Retina (tissue), 1 donor: ENCODE results near the gene TPRKB.
"Not testable (repeated sequence)": the region's sequence is repeated elsewhere in the genome, so short reads cannot be mapped to it uniquely, and the experiment has no call there.

ENCODE experiments used
- DNase-seq: peaks from one replicate; pipeline ENCODE4 v3.0.0-alpha.2; 2016

The TPRKB gene

DNA sequence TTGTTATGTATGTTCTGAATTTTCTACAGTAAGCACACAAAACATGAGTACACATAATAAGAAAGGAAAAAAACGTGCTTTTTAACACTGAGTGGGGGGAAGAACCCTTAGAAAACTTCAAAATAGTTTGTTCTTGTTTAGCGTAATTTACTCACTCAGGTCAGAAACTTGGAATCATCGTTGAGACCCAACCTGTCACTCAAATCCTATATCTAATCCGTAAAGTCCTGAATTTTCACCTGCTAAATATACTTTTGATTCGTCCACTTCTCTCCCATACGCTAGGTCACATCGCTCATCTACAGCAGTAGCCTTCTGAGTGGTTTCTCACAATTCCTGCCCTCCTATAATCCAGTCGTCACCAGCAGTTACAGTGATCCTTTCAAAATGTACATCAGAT is 767 bp downstream of the TPRKB start:
- no peak for DNase-seq

DNA sequence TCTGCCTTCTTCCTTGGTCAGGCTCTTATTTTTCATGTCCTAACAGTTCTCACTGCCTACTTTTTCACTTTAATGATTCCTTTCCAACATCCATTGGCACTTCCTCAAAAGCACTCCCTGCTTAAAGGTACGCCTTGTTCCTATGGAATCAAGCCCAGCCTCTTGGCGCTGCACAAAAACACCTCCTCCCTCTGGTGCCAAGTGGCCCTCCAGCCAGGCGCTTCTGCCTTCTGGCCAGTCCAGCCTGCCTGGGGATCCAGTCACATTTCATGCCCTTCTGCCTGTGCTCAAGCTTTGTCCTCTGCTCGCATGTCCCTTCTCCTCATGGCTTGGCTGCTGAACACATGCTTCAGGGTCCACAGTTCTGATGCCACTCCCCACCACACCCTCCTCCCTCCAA is 6.3 kb downstream of the TPRKB start:
- no peak for DNase-seq

DNA sequence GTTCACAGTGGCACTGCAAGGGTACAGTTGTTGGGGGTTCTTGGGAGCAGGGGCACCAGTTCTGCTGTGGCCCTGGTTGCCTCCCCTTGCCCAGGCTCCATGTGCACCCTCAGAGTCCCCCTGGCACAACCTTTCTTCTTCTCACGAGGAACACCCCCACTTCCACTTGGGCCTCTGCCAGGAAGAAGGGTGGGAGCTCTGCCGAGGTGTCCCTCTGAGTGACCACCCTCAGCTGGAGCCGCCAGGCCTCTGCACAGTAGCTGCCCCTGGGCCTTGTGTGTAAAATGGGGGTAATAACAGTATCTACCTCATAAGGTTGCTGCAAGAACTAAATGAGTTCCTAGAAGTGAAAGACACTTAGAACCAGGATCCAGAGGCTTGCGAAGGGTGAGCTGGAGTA is 8.4 kb downstream of the TPRKB start:
- no peak for DNase-seq

- DNase-seq: no peak
Measured at GRCh38 chr2:73728043-73728442, 9.1 kb downstream of the TPRKB start.

GRCh38 chr2:73726657-73727056 is 10.5 kb downstream of the TPRKB start:
- DNase-seq: not testable (repeated sequence)

DNA sequence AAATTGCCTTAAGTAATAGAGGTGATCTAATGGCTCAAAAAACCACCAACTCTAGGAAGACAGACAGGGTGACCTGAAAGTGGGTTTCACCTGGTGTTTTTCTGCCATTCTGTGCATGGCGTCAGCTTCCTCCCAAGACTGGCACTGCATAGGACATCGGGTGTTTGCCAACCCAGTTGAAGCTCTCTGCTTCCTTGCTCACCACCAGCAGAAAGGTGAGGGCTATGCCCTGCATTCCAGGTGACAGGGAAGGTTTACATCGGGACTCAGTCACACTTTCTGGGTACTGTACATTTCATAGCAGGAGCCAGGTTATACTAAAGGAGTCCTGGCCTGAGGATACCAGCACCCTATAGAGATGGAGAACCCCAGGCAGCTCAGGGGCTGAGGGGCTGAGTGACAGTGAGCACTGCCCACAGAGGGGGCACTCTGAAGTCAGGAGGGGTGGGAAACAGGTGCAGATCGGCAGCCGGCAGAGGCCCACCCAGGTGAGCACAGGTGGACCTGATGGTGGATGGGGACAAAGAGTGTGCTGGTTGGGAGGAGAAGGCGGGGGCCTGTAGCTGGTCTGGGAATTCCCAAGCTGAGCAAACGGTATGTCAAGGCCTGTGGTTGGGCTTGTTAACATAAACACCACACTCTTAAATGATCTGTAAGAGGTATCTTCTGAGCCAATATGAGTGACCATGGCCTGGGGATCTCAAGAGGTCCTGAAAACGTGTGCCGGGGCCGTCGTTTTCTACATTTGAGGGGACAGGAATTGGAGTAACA is 18.1 kb downstream of the TPRKB start:
- no peak for DNase-seq

GRCh38 chr2:73718421-73718820 is 18.7 kb downstream of the TPRKB start:
- no peak for DNase-seq

GRCh38 chr2:73717695-73718094 is 19.4 kb downstream of the TPRKB start:
- not testable (repeated sequence) for DNase-seq

GRCh38 chr2:73717251-73717606 is 19.9 kb downstream of the TPRKB start:
- no peak for DNase-seq

DNA sequence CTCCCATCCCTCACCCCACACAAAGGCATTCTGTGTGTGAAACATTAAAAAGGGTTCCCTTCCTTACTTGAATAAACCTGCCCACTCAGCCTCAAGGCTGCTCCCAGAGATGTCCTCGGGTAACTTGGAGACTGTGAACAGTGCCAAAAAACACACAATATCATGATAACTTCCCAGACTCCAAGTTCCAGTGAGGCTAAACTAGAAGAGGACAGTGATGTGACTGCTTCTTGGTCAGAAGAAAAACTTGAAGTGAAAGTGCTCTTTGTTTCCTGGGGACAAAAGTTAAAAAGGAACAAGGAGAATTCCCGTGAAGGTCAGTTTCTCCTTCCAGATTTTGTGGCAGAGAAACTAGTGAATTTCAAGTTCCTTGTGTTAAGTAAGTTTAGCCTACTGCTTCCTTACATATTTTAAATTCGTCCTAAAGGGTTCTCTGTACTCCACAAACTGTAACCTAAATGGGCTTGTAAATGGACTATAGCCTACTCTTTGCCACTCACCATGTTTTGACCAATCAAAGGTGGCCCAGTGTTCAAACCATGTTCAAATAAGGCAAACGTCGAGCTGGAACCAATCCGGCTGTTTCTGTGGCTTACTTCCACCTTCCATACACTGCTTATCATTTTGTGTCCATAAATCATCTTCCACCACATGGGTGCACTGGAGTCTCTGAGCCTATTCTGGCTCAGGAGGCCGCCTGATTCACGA is 20.4 kb downstream of the TPRKB start:
- no peak for DNase-seq

DNA sequence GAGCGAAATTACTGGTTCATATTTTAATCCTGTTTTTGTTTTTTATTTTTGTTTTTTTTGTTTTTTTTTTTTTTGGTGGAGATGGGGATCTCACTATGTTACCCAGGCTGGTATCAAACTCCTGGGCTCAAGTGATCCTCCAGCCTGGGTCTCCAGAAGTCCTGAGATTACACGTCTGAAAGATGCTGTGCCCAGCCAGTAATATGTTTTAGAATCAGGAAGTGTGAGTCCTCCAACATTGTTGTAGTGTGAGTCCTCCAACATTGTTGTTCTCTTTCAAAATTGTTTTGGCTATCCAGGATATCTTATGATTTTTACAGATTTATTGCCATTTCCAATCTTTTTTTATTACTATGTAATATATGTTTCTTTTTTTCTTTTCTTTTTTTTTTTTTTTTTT is 23.1 kb downstream of the TPRKB start:
- DNase-seq: no peak

GRCh38 chr2:73708527-73708926 is 28.6 kb downstream of the TPRKB start:
- no peak for DNase-seq

- DNase-seq: no peak
Measured at GRCh38 chr2:73707636-73708035, 29.5 kb downstream of the TPRKB start.

DNA sequence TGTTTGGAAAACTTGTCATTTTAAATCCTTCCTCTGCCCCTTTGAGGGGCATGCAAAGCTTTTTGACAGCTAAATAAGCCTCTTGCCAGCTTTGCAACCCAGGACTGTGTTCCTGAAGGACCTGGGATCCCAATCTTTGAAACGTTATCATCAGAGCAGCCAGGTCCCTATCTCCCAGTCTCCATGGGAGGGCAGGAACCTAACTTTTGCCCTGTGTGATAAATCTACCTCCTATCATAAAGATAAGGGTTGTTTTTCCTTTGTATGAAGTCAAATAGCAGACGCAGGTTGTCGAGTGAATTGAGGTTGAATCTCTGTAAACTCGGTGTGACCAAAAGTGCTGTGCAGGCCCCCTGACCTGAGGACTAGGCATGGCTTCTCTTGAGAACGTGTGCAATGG is 30.1 kb downstream of the TPRKB start:
- DNase-seq: no peak

GRCh38 chr2:73705091-73705490 is 32.1 kb downstream of the TPRKB start:
- no peak for DNase-seq

GRCh38 chr2:73704285-73704684 is 32.9 kb downstream of the TPRKB start:
- DNase-seq: no peak

DNA sequence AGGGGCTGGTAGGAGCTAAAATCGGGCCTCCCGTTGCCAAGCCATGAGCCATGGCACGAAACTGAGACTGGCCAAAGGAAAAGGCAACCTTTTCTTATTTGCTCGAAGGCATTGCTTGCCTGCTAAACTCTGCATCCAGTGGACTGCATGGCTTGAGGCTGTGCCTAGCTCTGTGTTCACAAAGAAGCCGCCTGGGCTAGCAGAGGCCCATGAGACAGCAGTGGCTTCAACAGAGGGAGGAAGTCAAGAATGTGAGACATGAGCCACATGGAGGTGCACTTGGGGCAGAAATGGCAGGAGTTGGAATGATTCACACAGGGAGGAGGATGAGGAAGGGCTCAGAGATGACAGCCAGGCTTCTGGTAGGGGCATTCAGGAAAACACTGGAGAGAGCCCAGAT is 33.5 kb downstream of the TPRKB start:
- no peak for DNase-seq

GRCh38 chr2:73702852-73703493 is 34.2 kb downstream of the TPRKB start:
- DNase-seq: not testable (repeated sequence)

- DNase-seq: no peak
Measured at GRCh38 chr2:73701968-73702665, 35.0 kb downstream of the TPRKB start.

DNA sequence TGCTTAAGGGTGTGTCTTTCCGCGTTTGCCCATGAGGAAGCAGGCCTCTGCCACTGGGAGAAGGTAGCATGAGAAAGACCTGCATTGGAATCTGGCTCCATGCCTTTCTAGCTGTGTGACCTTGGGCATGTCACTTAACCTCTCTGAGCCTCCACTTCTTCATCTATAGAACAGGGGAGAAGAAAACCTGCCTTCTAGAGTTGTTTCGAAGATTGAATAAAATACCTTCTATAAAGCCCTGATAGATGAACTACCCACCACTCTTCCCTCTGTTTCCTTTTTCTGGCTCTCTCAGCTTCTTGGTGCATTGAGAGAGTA is 35.7 kb downstream of the TPRKB start:
- DNase-seq: not testable (repeated sequence)

DNA sequence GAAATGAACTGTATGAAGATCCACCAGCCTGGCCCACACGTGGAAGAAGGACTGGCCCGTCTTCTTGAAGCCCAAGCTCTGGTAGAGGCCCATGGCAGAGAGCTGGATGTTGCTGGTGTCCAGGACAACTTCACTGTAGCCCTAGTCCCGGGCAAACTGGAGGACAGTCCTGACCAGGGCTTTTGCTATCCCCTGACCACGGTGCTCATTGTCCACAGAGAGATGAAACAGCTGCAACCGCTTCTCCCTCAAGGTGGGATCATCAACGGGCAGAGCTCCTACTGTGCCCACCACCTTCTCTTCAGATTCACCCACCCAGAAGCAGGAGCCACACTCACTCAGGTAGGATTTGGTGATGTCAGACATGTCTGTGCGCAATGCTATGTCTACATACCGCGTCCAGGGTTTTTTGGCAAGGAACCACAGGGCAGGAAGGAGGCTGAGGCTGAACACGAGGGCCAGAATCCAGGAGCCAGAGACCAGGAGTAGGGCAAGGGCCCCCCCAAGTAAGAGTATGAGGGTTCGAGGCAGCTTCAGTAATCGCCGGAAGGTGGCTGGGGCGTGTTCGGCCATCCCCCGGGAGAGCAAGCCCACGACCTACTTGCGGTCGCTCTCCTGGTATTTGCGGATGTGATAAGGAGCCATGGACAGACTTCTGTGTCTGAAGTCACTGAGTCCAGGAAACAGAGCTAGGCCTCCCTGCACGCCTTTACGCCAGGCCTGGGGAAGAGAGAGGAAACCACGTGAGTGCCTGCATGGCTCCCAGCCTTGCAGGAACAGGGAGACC is 36.3 kb downstream of the TPRKB start:
- no peak for DNase-seq

DNA sequence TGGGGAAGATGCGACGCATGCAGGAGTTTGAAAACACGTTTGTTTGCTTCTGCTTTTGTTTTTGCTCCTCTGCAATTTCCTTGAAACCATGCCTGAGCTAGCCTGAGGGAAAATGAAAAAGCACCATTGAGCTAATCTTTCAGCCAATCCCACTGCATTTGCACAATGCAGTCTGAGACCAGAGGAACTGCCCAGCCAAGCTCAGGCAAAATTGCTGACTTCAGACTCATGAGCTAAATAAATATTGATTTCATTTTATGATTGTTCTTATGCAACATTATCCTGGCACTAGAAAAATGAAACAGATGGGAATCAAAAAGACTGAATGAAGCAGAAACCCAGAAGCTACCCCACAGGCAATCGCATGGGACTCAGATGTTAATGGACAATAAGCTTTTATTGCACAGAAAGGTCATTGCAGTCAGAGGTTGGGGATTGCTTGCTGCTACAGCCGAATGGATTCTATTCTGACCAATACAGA is 37.0 kb downstream of the TPRKB start:
- DNase-seq: no peak

DNA sequence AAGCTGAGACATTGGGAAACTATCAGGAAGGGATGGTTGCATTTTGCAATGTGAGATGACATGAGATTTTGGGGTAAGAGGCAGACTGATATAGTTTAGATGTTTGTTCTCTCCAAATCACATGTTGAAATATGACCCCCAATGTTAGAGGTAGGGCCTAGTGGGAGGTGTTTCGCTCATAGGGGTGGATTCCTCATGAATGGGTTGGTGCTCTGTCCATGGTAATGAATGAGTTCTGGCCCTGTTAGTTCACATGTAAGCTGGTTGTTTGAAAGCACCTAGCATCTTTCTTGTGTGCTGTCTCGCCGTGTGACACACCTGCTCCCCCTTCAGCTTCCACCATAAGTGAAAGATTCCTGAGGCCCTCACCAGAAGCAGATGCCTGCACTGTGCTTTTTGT is 37.7 kb downstream of the TPRKB start:
- DNase-seq: no peak
